GM21528 (cell line): ENCODE results near the gene FAM89B.
"Not testable (repeated sequence)": the region's sequence is repeated elsewhere in the genome, so short reads cannot be mapped to it uniquely, and the experiment has no call there.

Experiments
- ATAC-seq: cut with Tn5 transposase; IDR thresholded peaks from one replicate; pipeline ENCODE4 v1.9.1; 2021; ENCODE audit warnings: mild to moderate bottlenecking, moderate library complexity; ENCODE audit not compliant: unreplicated experiment, low FRiP score

The FAM89B gene

DNA sequence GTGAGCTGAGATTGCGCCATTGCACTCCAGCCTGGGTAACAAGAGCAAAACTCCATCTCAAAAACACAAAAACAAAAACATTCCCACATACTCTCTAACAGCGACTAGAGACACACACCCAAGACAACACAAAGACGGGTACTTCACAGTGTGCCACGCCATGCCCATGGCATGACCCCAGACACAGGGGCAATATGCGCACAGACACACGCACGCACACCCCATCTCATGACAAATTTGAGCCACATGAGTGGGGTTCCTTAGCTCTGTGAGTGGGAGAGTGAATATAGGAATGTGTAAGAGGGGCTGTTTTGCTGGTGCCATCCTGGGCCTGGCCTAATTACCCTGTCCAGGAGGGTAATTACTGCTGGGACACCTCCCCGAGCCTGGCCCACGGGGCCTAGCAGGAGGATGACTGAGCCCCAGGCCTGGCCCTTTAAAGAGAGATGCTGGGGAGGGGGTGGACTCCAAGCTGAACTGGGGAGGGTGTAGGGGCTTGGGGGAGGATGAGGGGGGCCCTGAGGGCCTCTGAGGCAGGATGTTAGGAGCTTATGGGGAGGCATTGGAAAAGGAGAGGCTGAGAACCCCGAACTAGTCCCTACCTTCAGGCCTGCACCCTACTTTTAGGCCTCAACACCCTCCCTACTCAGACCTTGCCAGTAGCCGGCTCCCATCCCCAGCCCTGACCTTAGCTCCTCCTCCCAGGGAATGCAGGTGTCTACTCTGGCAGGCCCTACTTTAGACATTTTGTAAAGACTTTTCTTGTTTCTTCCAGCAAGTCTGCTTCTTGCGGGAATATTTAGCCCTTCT lies 15.7 kb upstream of the FAM89B start:
- ATAC-seq: no peak

DNA sequence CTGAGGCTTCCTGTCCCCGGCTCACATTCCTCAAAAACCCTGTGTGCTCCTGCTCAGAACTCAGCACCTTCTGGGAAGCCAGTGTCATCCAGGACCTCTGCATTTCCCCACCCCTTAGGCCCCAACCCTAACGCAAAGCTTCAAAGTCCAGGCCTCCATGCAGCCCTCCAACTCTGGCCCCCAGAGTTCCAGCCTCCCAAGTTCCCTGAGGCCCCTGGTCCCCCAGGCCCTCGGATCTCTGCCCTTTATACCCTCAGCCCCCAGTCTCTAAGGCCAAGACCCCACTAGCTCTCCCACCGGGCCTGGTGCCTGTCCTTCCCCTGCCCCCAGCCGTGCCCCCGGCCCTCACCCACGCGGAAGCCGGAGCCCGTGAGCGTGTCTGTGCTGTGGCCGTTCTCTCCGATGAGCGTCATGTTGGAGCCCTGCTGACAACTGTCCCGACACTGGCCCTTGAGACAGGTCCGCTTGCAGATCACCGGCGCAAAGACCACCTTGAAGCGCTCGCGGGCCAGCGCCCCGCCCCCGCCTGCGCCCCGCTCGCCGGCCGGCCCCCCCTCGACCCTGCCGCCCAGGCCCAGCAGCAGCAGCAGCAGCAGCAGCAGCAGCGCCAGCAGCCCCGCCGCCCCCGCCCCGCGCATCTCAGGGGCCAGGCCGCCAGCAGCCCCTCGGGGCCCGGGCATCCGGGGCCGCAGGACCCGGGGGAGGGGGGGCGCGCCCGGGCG lies 14.9 kb upstream of the FAM89B start:
- no peak for ATAC-seq

DNA sequence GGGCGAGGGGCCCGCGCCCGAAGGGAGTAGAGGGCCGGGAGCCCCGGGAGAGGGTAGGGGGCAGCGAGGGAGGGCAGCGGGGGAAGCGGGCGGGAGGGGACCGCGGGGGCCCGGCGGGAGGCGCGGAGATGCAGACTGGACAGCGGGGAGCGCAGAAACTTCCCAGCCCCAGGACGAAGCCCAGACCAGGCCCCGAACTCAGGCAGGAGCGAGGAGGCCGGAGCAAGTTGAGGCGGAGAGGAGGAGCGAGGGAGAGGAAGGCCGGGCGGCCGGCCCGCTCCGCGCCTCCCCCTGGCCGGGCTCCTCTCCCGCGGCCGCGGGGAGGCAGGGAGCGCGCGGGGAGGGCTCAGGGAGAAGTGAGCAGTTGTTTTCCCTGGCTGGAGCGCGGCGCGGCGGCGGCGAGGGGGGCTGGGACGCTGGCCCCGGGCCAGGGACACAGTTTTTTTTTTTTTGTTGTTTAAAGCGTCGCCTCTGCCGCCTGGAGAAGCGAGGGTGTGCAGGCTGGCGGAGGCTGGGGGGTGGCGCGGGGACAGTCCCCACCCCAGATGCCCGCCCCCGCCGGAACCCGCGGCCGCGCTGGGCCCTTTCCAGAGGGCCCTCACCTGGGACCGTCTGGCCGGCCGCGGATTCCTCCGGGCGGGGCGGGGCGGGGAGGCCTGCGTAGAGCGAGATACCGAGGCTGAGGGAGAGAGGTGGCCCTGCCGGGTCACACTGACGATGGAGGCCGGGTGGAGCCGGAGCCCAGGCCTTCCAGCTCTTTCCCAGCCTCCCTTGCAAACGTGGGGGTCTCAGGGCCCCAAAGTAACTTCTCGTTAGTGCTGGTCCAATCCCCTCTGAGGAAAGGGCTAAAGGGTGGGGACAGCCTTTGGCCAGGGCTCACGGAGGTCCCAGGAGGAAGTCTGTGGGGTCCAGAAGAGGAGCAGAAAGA lies 14.1 kb upstream of the FAM89B start, which contains the start of gene LTBP3:
Gene LTBP3, minus strand, starts transcription at position 358 of the 928 bp plus-strand sequence. CDS start 400 bp downstream, outside the sequence.
- no peak for ATAC-seq

DNA sequence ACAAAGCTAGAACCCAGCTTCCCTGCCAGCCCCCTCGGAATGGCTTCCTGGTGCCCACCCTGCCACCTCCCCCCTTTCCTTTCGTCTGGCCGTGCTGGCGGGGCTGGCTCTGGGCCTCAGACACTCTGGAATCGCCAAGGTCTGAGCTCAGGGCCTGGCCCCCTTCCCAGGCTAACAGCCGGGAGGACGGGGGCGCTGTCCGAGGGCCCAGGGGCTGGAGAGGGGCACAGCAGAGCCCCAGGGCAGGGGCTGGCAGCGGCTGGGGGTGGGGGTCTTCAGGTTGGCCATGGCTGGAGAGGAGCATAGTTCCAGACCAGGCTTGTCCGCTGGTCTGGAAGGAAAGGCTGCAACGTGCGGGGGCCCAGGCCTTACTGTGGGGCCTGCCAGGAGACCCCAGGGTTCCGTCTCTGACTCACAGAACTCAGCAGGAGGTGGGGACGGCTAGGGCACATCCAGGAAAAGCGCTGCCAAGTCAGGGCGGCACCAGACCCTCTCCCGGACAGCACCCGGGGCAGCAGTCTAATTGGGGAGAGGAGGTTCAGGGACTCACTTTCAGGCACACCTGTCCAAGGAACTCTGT lies 13.3 kb upstream of the FAM89B start:
- ATAC-seq: no peak

DNA sequence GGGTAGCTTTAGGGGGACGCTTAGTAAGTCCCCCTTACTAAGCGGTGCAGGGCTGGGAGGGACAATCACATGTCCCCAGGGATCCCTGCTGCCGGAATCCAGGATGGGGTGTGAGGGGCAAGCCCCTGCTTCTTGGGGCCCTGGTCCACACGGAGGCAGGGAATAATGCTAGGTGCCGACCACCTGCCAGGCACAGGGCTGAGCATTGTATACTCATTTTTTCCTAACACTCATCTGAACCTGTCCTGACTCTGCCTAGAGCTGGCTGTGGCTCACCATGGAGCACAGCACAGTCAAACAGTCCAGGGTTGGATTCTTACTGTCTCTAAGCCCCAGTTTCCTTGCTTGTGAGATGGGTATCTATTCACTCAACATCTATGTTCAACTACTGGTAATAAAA lies 12.8 kb upstream of the FAM89B start:
- no peak for ATAC-seq

DNA sequence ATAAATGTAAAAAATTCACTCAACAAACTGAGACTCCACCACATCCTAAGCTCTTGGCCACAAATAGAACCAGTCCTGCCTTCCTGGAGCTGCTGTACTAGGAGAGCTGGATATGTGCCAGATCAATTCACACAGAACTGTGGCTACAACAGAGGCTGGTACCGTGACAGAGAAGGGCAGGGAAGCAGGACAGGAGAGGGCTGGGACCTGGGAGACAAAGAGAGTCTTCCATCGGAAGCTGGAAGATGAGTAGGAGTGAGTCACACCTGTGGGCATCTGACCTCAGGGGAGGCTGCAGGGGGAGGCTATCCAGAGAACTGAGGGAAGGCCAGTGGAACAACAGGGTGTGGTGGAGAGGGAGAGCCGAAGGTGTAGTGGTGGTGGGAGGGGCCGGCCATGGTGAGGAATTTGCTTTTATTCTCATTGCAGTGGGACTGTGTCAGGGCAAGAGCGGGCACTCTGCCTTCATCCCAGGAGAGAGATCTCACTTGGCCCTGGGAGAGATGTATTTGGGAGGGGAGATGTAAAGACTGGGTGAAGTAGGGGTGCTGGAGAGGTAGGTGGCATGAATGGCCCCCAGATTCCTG lies 12.3 kb upstream of the FAM89B start:
- ATAC-seq: no peak

DNA sequence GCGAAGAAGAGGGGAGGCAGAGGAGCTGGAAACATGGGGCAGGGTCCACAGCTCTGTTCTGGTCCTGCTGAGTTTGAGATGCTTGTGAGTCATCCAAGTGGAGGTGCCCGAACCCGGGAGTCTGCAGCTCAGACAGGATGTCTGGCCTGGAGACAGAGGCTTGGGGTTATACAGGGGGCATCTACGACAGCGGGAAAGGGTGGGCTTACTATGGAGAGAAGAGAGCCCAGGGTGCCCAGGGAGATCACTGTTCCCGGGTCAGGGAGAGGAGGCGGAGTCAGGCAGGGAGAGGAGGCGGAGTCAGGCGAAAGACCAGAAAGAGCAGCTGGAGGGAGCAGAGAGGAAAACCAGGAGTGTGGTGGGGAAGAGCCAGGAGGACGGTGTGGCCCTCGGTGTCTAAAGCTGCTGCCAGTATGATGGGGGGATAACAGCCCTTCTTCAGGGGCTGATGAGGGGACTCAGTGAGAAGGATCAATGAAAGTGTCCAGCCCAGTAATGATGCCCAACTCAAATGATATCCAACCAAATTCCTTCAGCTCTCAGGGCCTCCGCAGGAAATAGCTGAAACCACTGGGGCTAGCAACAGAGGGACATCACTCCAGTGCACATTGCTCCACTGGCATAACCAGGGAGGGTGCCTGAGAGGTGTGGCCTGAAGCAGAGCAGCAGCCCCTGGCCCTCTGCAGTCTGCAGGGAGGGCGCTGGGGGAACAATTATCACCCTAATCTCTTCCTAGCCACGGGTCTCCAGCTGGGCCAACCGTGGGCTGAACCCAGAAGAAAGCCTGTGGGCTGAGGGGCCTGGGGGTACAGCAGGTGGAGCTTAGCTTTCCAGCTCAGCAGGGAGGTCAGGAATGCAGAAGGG lies 11.6 kb upstream of the FAM89B start:
- ATAC-seq: no peak

DNA sequence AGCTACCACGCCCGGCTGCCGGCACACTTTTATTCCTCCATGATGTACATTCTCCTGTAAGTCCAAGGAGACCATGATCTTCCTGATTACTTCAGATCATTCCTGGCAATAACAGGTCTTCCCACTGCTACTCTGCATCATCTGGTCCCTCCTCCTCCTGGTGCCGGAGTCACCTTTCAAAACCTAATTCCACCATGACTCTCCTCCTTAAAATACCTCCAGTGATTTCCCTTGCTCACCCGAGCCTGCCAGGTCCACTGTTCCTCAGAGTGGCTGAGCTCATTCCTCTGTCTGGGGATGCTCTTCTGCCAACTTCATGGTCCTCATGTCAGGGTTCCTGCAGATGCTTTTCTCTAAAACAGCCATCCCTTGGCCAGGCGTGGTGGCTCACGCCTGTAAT lies 10.3 kb upstream of the FAM89B start:
- no peak for ATAC-seq

DNA sequence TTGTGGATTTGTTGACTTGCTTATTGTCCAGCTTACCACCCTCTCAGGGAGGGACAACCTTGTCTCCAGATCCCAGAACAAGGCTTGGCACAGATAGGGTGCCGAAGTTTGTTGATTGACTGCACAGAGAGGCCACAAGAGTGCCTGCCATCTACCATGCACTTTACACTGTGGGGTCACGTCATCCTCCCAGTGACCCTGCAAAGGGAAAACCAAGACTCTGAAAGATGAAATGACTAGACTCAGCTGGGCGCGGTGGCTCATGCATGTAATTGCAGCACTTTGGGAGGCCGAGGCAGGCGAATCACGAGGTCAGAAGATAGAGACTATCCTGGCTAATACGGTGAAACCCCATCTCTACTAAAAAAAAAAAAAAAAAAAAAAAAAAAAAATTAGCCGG lies 9.6 kb upstream of the FAM89B start:
- ATAC-seq: no peak

DNA sequence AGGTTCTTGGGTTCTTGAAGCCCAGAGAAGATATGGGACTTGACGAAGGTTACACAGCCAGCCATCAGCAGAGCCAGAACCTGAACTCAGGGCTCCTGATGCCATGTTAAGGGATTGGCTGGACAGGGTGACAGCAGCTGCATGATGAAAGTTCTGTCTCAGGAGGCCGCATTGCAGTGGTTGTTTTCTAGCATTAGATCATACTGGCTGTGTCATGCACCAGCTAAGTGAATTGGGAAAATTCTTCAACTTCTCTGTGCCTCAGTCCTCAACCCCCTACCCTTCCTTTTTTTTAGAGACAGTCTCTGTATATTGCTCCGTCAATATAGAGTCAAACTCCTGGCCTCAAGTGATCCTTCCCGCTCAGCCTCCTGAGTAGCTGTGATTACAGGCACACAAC lies 8.7 kb upstream of the FAM89B start:
- no peak for ATAC-seq

DNA sequence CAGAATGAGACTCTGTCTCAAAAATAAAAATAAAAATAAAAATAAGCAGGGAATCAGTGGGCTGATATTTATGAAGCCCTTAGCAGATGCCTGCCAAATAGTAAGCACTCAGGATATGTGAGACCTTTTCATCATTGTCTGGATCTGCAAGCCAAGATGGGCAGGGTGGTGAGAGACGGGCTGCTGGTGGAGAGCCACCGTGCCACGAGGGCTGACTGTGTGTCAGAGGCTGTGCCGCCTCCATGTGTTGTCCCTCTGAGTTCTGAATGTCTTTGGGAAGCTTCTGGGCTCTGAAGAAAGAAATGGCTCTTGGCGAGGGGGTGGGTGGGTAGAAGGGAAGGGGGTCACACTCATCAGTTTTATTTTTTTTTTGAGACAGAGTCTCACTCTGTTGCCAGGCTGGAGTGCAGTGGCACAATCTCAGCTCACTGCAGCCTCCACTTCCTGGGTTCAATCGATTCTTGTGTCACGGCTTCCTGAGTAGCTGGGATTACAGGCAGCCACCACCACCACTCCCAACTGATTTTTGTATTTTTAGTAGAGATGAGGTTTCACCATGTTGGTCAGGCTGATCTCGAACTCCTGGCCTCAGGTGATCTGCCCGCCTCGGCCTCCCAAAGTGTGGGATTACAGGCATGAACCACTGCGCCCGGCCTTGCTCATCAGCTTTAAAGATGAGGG lies 7.3 kb upstream of the FAM89B start:
- ATAC-seq: not testable (repeated sequence)

DNA sequence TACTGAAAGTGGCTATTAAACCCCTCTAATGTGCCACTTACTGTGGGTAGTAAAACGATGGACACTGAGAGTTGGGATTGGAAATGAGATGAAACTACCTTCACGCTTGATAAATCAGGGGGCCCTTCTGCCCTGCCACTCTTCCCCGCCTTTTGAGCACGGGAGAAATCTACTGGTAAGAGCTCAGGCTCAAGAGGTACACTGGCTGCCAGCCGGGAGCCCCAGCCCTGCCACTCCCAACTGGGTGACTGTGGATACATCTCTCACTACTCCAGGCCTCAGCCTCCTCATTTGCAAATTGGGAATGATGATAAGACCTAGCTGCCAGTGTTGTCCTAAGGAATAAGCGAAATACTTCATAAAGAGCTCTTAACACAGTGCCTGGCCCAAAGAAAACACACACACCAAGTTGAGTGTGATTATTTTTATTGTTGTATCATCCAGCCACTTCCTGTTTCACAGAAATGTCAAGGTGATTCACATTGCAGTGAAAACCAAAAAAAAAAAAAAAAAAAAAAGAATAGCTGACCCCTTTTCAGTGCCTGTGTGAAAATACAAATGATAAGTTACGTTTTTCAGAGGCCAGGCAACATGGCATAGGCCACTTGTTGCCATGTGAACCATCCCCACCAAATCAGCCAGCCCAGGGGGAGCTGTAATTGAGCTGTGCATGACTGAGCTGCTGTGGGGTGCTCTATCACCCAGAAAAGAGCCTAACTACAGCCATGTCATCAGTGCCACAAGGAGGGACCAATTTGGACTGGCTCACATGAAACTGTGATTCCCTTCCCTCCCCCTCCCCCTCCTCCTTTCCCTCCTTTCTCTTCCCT lies 6.5 kb upstream of the FAM89B start:
- ATAC-seq: no peak

DNA sequence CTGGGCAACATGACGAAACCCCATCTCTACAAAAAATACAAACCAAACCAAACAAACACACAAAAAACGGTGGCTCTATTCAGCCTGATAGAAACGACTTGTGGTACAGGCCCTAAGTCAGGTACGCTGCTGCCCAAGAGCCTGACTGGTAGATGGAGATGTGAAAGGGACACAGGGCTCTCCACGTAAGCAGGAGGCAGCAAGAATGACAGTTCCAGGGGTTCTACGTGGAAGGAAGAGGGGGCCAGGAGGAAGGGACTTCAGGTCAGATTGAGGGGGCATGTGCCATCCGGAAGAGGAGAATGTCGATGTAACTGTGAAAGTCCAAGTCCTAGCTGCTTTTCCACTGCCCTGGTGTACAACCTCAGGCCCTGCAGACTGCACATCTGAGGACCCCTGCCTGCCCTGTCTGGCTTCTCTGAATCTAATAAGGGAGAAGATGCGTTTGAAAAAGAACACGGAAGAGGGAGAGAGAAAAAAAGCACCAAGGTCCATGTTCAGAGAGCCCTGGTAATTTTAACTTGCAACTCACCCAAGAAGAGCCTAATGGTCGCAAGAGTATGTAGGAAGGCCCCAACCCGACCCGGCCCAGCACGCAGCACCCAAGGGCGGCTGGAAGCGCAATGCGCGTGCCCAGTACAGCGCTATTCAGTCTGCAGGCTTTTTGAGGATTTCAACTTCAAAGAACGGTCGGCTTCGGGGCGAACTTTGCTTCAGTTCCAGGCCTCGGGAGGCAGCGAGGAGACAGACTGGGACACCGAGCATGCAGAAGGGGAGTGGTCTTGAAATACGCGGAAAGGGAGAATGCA lies 3.0 kb upstream of the FAM89B start:
- peak; percentile 8 for ATAC-seq

DNA sequence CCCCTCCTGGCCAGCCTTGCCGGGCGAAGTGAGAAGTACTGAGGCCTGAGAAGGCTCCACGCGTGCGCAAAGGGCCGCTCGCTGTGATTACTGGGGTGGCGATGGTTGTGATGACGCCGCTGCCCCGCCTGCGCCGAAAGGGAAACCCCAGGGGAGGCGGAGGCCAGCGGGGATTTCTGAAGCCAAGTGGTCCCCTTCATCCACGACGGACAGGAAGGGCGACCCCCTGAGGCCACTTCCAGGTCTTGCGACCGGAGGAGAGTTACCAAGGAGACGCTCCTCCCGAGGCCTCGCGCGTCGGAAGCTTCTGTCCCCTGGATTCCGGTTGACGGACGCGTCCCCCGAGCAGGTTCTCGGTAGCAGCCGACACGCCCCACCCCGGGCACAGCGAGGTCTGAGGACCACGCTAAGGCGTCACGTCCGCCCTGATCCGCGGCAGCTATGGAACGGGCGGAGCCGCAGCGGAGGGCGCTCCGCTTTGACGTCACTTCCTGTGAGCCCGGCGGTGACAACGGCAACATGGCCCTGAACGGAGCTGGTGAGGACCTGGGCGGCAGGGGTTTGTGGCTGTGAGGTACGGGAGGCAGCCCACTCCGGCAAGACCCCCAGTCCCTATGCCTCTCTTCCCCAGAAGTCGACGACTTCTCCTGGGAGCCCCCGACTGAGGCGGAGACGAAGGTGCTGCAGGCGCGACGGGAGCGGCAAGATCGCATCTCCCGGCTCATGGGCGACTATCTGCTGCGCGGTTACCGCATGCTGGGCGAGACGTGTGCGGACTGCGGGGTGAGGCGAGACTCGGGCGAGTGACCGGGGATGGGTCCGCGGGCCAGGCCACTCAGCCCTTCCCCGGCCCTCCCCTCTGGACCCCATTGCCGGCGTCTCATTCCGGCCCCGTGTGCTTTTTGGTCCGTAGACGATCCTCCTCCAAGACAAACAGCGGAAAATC lies 2.1 kb upstream of the FAM89B start, which contains the start of gene ZNRD2:
Gene ZNRD2, plus strand, starts transcription at position 505 of the 946 bp plus-strand sequence. Its CDS starts 15 bp downstream, at position 520.
- ATAC-seq: peak; percentile 56

DNA sequence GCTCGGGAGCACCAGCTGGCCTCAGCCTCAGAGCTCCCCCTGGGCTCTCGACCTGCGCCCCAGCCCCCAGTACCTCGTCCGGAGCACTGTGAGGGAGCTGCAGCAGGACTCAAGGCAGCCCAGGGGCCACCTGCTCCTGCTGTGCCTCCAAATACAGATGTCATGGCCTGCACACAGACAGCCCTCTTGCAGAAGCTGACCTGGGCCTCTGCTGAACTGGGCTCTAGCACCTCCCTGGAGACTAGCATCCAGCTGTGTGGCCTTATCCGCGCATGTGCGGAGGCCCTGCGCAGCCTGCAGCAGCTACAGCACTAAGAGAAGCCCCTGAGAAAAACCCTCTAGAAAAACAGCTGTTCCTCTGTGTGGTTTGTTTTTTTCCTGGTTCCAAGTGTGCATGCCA lies 918 bp upstream of the FAM89B start:
- ATAC-seq: no peak

DNA sequence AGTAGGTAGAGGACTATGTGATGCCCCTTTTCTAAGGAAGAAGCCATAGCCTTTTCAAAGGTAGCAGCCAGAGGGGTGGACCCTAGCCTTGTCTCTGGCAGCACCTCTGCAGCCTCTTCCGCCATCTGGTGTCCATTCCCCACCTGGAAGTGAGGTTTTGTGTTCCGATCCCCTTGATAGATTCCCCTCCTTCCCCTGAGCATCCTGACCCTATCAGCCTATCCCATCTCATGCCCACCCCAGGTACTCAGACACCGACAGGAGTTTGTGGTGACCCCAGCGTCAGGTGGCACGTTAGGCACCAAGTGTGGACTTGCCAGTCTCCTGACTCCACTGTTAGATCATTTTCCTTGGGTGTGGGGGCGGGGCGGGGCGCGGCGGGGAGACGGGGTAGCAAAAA lies 398 bp upstream of the FAM89B start:
- ATAC-seq: no peak
